NCI-H226 (cell line): ENCODE results near the gene DOCK1.

ENCODE experiments used
- DNase-seq: peaks from one replicate; pipeline ENCODE4 v3.0.0-alpha.2; 2015

DOCK1 gene

DNA sequence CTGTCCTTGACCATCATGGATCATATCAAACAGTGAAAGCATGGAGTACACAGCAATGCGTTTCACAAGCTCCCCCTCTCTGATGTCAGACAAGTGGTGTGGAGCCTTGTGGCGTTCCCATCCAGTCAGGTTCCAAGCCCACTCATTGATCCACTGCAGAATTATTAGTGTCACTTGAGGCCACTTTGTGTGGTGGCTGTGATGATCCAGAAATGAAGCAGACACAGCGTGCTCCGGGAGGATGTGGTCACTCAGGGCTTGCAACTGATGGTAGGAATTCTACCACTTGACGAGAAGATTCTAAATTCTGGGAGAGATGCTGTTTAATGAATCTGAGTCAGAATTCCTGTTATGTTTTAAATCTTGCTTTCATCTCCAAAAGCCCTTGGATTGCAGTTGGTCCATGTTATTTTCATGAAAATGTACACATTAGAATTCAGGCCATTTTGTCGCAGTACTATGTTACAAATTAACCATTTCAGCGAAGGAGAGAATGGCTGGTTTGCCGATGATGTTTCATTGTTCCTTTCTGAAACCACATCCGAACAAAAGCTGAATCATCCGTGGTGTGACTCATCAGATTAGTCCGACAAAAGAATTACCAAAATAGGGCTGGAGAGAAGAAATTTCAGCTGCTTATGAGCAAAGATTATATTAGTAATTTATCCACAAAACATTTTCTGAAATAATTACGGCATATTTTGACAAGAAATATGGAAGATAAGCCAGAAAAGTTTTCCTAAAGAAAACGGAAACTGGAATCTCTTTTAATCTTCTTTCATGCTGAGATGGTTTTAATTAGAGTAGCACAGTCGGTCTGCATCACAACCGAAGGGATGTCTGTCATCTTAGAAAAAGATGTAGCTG, 243.1 kb downstream of the DOCK1 start:
- peak; percentile 43 for DNase-seq

DNA sequence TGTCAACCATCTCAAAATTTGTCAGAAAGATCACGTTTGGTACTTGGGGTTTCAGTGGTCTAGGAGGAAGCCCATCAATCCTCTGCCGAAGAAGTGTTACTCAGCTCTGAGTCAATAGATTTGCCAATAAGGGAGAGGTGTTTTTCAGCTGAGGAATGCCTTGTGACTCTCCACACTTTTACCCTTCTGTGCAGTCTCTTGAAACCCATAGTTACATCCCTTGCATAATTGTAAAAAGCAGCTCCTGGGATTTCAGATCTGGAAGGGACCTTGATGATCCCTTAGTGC, 243.6 kb downstream of the DOCK1 start:
- DNase-seq, result peak; percentile 46

DNA sequence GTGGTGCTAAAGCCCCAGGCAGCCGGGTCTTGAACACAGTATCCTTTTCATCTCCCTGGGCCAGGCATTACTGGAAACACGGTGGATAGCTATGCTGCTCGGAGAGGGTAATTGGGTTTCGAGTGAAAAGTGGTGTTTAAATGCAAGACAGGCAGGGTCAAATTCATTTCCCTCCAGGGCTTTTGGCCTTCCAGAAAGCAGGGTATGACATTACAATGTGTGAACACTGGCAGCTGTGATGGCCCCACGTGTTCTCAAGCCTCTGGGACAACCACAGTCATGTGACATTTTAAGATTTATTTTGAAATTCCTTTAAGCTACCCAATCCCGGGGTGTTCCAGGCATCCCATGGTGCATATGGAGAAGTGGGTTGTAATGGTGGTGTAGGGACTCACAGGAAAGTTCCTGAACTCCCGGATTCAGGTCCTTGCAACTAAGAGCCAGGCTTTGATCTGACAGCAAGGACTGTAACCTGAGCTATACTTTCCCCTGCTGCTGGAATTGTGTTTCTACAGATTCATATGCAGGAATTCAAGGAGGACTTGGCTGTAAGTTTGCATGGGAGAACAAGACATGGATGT, 244.4 kb downstream of the DOCK1 start:
- no peak for DNase-seq

DNA sequence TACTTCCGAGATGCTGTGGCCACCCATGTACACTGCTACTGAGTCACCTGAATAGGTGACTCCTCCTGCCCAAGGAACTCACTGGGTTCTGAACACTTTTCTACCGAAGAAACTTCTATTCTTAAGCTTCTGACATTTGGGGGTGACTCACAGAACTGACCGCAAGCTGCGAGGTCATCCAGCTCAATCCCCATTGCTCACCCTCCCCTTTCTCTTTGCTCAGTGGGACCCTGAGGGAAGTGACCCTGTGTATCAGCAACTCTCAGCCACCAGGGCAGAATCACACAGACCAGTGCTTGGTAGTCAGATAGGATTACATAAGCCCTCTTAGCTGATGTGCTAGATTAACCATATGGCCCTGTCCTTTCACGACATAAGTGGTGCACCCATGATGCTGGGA, 244.9 kb downstream of the DOCK1 start:
- DNase-seq, result peak; percentile 27

DNA sequence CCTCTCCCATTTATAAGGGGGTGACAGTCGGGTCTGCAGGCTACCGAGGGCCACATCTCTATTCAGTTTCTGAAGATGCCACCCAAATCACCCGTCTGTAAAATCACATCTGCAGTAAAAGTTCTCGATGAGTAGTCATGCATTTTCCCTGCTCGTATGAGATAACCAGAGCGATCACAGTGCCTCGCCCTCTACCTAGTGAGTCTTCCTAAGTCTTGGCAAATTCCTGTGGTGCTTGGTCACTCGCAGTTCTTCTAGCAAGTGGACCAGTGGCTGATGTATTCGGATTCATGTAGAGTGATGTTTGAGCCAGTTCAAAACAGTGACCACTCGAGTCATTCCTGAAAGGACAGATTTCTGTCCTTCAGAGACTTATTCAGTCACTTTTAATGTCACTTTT, 246.3 kb downstream of the DOCK1 start:
- DNase-seq, result peak; percentile 75

DNA sequence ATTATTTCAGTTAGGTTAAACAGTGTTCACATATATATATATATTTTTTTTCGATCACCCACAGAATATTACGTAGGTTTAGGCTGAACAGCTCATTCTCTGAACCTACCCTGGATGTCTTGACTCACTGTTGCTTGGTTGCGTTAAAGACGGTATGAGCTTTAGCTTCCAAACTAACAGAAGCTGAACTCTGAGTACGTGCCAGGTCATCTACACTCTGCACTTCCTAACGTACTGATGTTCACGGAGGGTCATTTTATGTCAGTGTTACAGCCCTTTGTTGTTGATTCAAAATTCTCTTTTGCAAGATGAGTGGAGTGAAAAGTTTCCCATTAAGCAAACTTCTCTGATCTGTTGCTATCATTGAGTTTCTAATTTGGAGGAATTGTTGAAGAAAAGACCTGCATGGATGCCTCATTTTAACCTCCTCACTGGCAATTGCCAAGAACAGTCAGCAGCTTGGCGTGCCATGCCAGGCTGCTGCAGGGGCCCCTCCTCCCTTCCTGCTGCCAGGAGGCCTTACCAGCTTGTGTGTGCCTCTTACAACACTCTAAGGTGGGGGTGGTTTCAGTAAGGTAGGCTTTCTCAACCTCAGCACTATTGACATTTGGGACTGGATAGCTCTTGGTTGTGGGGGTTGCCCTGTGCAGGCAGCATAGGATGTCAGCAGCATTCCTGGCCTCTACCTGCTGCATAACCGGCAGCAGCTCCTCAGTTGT, 246.9 kb downstream of the DOCK1 start:
- peak; percentile 64 for DNase-seq

DNA sequence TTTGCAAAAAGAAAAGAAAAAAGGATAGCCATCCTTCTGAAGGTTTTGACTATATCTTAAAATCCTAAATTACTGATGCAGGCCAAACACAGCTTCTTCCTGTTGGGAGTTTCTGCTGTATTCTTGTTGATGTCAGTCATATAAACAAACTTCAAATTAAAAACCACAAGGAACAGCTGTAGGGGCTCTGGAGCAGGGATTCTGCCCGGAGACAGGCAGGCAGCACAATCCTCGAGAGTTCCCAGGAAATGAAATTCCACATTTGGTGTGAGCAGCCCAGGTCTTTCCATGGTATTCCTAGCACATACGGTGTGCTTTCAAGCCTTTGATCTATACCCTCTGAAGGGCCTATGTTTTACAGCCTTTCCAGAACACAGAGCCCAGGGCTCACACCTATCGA, 248.0 kb downstream of the DOCK1 start:
- DNase-seq, result no peak

DNA sequence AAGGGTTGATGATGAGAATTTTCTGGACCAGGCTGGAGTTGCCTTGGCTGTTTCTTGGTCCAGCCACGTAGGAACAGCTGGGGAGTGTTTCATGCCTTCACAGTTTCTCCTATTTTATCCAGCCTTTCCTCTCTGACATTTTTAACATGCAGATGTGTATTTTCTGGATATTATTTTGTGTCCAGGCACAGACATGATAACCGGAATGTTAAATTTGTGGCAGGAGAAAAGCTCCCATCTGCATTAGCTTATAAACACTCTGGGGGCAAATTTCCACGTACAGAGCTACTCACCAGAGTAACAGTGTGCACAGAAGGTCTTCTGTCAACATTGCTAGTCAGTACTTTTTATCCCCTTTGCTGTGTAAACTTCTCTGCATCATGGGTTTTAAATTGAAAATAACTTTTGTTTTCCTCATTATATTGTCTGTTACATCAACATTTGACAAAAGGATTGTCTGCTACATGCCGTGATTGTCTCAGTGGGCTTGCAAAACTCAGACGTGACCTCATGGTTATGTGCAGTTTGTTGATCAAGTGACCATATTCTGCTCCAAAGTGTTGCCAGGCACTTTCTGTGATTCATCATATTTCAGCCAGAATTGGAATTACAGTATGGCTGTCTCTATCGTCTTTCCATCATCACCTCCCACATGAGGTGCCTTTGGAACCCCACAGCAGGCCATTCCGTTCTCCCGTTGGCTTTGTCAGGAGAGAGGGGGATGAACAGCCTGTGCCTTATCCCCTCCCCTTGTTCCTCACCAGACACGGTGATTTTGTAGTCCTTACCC, 249.8 kb downstream of the DOCK1 start:
- DNase-seq, result no peak

DNA sequence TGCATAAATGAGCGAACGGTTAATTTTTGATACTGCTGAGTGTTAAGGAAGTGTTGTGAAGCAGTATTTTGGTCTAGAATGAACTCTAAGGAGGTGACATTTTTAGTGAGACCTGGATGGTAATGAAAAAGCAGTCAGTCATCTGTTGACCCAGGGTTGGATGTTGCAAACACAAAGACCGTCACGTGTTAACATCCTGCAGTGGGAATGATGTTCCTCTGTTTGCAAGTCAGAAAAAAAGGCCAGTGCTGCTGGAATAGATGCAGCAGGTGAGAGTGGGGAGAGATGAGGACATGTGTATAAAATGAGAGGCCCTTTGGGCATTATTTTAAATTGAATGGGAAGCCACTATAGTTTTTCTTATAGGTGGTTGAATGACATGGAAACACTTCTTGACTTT, 251.9 kb downstream of the DOCK1 start:
- DNase-seq, result no peak

DNA sequence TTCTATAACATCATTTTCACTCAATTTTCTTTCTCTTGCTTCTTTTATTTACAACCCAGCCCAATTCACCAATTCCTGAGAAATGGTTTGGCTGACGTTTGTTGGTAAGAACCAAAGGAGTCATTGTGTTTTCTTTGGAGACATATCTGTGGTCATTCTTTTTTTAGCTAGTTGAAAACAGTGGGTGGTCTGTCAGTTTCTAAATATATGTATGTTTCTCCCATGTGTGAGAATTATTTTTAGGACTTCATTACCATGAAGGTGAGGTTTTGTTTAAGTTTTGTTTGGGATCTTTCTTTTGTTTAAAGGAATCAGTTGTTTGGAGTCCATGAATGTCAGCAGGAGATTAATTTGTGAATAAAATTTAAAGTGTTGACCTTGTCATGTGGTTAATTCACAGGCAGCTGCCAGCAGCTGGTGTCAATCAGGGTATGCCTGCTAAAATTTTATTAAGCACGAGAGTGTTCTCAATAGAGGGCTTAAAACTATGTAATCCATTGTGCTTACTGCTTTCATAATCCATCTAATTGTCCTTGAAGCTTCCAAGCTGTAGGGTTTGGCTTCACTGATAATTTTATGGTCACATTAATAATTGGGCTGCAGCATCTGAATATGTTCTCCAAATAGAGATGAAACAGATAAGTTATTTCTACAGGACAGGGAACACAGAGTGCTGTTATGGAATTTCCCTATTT, 252.4 kb downstream of the DOCK1 start:
- no peak for DNase-seq

DNA sequence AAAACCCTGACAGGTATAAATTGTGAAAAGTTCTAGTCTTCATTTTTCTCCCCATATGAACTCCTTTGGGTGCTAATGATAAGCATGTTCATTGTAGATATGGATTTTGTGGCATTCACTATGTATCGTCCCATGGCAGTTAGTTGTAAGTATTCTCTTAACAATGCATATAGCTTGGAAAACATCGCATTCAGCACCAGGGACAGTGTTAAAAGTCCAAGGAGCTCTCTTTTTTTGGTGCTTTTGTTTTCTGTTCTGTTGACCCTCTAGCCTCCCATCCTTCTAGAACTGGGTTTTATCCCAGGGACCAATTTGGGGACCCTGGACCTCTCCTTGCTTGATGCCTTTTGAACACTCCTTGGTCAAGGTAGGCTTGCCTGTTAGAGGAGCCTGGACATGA, 253.4 kb downstream of the DOCK1 start:
- DNase-seq, result no peak

DNA sequence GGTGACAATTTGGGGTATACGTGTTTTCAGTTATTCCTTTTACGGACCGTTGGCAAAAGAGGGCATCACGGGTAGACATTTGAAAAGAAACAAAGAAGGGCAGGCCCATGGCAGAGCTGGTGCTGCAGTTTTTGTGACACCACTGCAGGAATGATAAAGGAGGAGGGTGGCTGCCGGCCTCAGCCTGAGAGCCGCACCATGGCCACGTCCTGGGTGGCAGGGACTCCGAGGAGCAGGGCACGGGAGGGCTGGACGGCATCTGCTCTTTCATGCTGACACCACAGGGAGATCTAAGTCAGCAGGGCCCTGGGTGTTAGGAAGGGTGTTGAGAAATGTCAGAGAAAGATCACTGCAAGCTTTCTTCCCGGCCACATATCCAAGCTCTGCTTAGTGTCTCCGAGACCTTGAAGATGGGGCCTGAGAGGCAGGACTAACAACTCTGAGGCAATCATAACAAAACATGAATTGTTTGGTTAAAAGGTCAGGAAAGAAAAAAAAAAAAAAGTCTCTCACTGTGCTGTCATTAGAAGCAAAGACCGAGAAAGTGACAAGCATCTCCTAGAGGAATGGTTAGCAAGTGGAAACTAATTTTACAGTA, 254.5 kb downstream of the DOCK1 start:
- DNase-seq, result no peak

DNA sequence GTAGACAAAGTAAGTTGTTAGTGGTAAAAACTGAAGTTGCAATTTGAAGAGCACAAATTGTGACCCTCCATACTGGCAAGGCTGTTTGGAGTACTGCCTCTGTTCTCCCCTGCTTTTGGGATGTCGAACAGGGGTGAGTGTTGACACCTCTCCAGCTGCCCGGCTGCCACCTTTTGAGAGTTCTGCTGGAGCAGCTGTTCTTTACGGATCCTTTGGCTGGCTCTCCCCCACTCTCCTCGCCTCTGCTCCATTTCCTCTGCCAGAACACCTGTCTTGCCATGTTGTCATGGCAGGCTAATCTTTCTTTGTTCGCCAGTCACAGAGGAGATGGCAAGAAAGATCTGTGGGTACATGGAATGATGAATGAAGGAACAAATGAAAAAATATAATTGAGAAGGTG, 256.3 kb downstream of the DOCK1 start:
- no peak for DNase-seq

DNA sequence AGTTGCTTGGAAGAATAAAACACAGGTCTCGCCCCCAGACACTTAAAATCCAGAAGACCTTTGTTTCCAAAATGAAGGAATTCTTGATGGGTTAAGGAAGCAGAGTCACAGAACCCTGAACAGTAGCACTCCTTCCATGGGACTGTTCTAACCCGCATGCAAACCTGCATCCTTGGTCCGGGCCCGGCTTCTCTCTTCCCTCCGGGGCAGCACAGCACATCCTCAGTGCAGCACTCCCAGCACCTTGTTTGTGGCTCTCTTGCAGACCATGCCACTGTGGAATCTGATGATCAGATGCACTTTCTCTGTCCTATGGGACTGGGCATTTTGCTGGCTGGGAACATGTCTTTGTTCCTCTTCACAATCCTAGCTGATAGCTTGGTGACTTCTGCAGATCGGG, 257.6 kb downstream of the DOCK1 start:
- no peak for DNase-seq

DNA sequence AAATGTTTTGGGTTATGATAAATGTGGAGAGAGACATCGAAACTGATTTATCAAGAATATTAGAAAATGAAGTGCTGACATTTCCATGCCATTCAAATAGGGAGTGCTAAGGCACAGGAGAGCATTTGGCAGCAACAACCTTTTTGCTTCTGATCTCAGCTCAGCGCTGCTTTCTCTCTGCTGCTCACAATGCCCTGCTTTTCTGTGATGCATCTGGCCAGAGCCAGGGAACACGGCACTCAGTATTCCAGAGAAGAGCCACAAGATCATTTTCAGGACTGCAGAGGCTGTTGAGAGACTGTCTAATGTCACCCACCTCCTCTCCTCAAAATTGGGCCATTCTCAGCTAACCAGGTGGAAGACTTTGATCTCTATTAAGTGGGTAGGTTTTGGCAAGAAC, 263.0 kb downstream of the DOCK1 start:
- no peak for DNase-seq

DNA sequence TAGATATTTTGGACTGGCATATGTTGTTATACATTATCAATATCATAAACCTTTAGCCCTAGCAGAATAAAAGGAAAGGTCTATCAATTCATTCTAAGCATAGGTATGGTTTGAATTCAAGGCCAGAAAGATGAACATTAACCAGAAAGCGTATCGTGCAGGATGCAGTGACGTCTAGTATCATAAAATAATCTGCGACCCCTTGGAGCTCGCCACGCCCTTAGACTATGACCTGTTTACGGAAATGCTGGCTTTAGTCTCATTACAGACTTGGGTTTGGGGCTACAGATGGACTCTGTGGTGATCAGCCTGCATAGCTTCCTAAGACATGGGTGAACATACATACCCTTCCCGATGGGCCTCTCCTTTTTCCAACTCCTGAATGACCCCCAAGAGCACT, 269.6 kb downstream of the DOCK1 start:
- DNase-seq, result no peak

DNA sequence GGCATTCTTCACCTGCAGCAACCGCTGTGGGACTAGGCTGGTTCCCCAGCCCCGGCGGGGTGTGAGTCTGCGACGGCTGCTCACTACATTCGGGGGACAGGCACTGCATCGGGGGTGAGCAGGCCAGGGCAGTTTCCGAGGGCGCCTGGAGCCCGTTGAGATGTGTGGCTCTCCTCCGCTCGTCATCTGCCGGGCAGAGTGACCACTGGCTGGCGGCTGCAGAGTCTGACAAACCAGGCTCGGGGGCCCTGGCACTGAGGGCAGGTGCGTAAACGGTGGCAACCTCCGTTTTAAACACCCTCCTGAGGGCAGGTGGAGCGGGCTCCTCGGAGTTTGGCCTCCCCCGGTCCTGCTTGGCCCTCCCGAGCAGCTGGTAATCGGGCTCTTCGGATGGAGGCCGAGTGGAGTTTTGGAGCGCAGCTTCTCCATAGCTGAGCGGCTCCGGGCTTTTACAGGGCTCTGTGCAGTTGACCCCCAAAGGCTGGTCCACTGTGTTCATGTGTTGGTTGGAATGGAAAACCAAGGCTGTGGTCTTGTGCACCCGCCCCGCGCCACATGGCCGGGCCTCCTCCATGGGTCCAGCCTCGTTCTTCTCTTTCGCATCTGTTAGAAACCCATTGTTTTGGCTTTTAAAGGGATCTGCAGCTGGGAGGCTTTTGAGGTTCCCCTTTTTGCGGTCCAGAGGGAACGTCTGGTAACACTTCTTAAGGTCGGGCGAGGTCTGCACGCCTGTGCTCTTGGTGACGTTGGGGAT, 270.3 kb downstream of the DOCK1 start:
- DNase-seq, result no peak

DNA sequence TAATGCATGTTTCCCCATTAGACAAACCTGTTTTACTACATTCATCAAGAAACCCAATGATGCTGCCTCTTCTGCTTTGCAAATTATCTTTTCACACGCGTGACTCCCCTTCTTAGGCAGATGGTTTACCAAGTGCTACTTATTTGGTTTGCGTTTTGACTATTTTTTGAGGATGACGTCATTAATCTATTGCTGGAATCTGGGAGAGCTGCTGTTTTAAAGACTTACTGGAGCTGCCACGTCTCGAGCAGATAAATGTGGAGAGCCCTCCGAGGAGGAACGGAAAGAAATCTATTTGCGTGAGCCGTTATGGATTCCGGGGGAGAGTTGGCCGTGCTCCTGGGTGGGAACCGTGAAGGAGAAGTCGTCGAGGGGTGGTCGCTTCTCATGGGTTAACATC, 271.4 kb downstream of the DOCK1 start:
- no peak for DNase-seq

DNA sequence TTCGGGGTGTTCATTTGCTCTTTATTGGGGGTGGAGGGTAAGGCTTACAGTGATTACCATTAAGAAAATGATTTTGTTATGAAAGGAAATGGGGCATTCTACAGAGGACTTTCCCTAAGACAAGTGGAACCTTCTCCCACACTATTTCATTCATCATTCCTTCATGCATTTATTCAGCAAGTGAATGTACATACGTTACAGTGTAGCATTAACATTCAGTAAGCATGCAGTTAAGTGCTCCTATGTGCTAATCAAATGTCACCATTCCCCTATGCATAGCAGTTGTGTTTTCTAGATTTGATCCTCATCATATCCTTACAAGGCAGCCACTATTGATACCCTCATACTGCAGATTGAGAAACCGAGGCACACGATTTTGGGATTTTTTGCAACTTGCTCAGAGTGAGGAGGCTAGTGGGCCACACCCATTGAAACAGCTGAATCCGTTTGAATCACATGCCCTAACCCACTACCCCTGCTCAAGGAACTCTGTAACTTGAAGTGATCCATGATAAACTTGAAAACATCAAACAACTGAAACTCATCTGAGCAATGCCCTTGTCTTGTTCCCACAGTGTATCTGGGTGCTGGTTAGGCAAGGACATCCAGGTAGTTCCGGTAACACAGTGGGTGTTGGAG, 274.5 kb downstream of the DOCK1 start:
- no peak for DNase-seq

DNA sequence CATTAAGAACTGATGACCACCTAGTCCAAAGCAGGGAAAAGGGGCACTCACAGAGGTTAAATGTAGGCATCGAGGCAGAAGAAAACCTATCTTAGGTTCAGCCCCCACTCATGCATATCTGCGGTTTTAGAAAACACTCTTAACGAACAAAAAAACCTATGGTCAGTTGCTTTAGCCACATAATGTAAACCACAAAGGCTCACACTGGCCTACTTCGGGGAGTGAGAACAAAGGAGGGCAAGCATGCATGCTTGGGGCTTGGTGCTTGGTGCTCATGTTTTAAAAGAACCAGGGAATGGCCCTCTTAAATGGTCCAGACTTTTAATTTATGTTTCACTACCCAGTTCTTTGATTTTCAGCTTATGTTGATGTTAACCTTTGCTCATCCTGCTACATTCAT, 276.9 kb downstream of the DOCK1 start:
- no peak for DNase-seq

DNA sequence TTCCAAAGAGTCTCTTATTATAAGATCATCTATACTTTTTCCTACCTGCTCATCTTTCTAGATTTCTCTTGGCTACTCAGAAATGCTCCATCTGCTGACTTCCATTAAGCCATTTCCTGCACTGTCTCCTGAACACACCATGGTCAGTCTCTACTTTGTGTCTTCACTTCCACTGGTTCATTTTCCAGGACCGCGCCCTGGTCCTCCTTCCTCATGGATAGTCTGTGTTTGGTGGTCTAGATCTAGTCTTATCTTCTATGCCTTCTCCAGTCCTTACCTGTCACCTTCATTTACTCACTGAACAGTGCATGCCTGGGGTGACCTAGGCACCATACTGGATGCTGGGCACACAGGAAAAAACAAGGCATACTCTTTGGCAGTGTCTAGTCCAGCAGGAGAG, 279.4 kb downstream of the DOCK1 start:
- DNase-seq, result no peak
